GM10266 (cell line): Measurements from ENCODE around the gene HIPK4.

ENCODE experiments used
- DNase-seq: peaks from one replicate; pipeline ENCODE4 v3.0.0; 2012; ENCODE audit errors: extremely low spot score
- CTCF ChIP-seq: IDR thresholded peaks from 2 replicates; pipeline ENCODE4 v1.5.1; 2012; ENCODE audit warnings: mild to moderate bottlenecking, low read depth; ENCODE audit not compliant: control insufficient read depth, insufficient read depth; ENCODE audit errors: missing control alignments

Gene HIPK4

GRCh38 chr19:40424637-40425449 lies 34.9 kb upstream of the HIPK4 start:
- peak; percentile 55 for DNase-seq
- TF ChIP-seq CTCF: no peak

GRCh38 chr19:40423938-40424337 lies 34.0 kb upstream of the HIPK4 start:
- TF ChIP-seq CTCF: no peak
- DNase-seq: no peak

GRCh38 chr19:40422748-40423566 lies 33.0 kb upstream of the HIPK4 start:
- no peak for DNase-seq
- no peak for TF ChIP-seq CTCF

GRCh38 chr19:40421993-40422747 lies 32.2 kb upstream of the HIPK4 start:
- DNase-seq: no peak
- TF ChIP-seq CTCF: no peak

GRCh38 chr19:40420766-40421765 lies 31.1 kb upstream of the HIPK4 start:
- peak; percentile 76 for DNase-seq
- TF ChIP-seq CTCF: peak; percentile 89

- TF ChIP-seq CTCF: no peak
- DNase-seq: no peak
Measured at GRCh38 chr19:40420451-40420765, 30.4 kb upstream of the HIPK4 start.
